T-helper 1 cell treated with Interleukin-12 subunit alpha and Interleukin-12 subunit beta and Interleukin-4 antibody, amounts not matched to agents 30 ng/mL and 1 ng/mL, for 36 hours (primary cell): ENCODE data around the gene RPS27. TPM values are rescaled to one million over a fixed set of nuclear protein-coding genes. Genes with fewer than 3 reads are reported as not detected.

Experiments used
- intact Hi-C: fragments of 100-400 bp; cut with micrococcal nuclease; formaldehyde crosslinking; loops from one replicate; pipeline ENCODE4 v1.15.1; 2024
- total RNA-seq: library from RNA; stranded (reverse); gene quantifications from 2 replicates; pipeline ENCODE4 v1.2.3, GENCODE V29; 2022

Gene RPS27
- total RNA-seq: 1,743 and 1,866 TPM in 2 replicates

GRCh38 chr1:153990468-153991150, at the start of gene RPS27:
Gene RPS27 (plus strand): TSS chr1:153990762. CDS start chr1:153990797, 35 bp downstream.
- intact Hi-C loops: loop anchor here (1.0 to 5.0 kb wide), 17 partner anchors 13 to 458 kb away; partner anchors contain the start of genes CREB3L4, CRTC2, HAX1 and JTB

GRCh38 chr1:153941826-153942725, 48.5 kb upstream of the RPS27 start:
- intact Hi-C loops: no loop called here

GRCh38 chr1:153942766-153943549, 47.6 kb upstream of the RPS27 start:
- intact Hi-C loops: no loop called here

- intact Hi-C loops: no loop called here
Measured at GRCh38 chr1:153944005-153944826, 46.3 kb upstream of the RPS27 start.

GRCh38 chr1:153944827-153945117, 45.8 kb upstream of the RPS27 start:
- intact Hi-C loops: loop anchor here (1.0 kb wide), 8 partner anchors 13 to 217 kb away; partner anchors contain the start of genes RAB13, RPS27 and SLC39A1

GRCh38 chr1:153945131-153945794, 45.3 kb upstream of the RPS27 start:
- intact Hi-C loops: loop anchor here (1.0 kb wide), 8 partner anchors 12 to 218 kb away; partner anchors contain the start of genes RAB13, RPS27 and SLC39A1

GRCh38 chr1:153945795-153946621, 44.6 kb upstream of the RPS27 start:
- intact Hi-C loops: loop anchor here (1.0 kb wide), 10 partner anchors 11 to 219 kb away; partner anchors contain the start of genes CREB3L4, JTB, RAB13 and RPS27

GRCh38 chr1:153946622-153947241, 43.8 kb upstream of the RPS27 start, which contains the start of gene DENND4B:
Gene DENND4B (minus strand): TSS chr1:153946718. CDS start chr1:153944374, 2,344 bp downstream.
- intact Hi-C loops: loop anchor here (1.0 kb wide), 2 partner anchors 21 to 31 kb away; partner anchors contain the start of genes CREB3L4 and JTB

GRCh38 chr1:153951183-153951582, 39.4 kb upstream of the RPS27 start:
- intact Hi-C loops: no loop called here

- intact Hi-C loops: no loop called here
Measured at GRCh38 chr1:153951801-153952200, 38.8 kb upstream of the RPS27 start.

GRCh38 chr1:153953859-153954365, 36.6 kb upstream of the RPS27 start:
- intact Hi-C loops: no loop called here

- intact Hi-C loops: loop anchor here (5.0 kb wide), 3 partner anchors 227 to 298 kb away; partner anchors contain the start of genes INTS3 and SNAPIN
Measured at GRCh38 chr1:153954826-153955225, 35.7 kb upstream of the RPS27 start.

GRCh38 chr1:153956997-153957715, 33.4 kb upstream of the RPS27 start:
- intact Hi-C loops: loop anchor here (1.0 to 5.0 kb wide), 7 partner anchors 10 to 300 kb away; partner anchors contain the start of genes CREB3L4, INTS3, JTB and SNAPIN

GRCh38 chr1:153957744-153958110, 32.8 kb upstream of the RPS27 start:
- intact Hi-C loops: loop anchor here (1.0 to 5.0 kb wide), 8 partner anchors 10 to 300 kb away; partner anchors contain the start of genes CREB3L4, INTS3, JTB and RPS27

- intact Hi-C loops: loop anchor here (2.0 to 5.0 kb wide), 4 partner anchors 32 to 301 kb away; partner anchors contain the start of genes INTS3, RPS27 and SNAPIN
Measured at GRCh38 chr1:153958111-153958960, 32.2 kb upstream of the RPS27 start, which contains the start of gene CRTC2. Gene CRTC2 (minus strand): TSS chr1:153958612. CDS start chr1:153958497, 115 bp downstream.

- intact Hi-C loops: loop anchor here (2.0 to 5.0 kb wide), 4 partner anchors 32 to 302 kb away; partner anchors contain the start of genes INTS3, RPS27 and SNAPIN
Measured at GRCh38 chr1:153958961-153959260, 31.7 kb upstream of the RPS27 start.
